ENCODE results near the gene PCSK5. TPM values are rescaled to one million over a fixed set of nuclear protein-coding genes. Genes with fewer than 3 reads are reported as not detected.
"Not testable (repeated sequence)": the region's sequence is repeated elsewhere in the genome, so short reads cannot be mapped to it uniquely, and the experiment has no call there.

PCSK5 gene
- total RNA-seq, 1 donor from 2014 or later, result 16.5 TPM

DNA sequence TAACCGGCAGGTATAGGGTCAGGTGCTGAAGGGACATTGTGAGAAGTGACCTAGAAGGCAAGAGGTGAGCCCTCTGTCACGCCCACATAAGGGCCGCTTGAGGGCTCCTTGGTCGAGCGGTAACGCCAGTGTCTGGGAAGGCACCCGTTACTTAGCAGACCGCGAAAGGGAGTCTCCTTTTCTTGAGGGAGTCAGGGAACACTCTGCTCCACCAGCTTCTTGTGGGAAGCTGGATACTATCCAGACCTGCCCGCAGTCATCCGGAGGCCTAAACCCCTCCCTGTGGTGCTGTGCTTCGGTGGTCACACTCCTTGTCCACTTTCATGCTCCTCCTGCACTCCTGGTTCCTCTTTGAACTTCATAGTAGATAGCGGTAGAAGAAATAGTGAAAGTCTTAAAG, 429.0 kb downstream of the PCSK5 start:
- DNase-seq, result not testable (repeated sequence)

DNA sequence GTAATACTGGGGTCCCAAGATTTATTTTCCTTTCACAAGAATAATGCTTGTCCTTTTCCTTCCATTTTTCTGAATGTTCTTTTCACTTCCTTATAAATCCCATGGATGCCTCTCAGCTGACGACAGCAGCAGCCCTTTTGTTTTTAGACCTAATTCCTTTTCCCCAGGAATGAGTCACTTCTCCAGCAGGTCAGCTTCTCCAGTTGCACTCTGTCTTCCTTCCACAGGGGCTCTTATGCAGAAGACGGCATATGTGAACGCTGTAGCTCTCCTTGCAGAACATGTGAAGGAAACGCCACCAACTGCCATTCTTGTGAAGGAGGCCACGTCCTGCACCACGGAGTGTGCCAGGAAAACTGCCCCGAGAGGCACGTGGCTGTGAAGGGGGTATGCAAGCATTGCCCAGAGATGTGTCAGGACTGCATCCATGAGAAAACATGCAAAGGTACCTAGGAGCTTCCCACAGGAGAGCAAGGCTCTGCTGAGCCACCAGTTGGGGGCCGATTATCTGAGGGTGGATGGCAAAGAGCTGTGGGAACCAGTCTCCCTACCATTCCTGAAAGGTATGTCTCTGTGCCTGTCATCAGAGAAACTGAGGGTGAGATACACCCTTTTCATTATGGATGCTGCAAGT, 430.8 kb downstream of the PCSK5 start:
- DNase-seq, result no peak

DNA sequence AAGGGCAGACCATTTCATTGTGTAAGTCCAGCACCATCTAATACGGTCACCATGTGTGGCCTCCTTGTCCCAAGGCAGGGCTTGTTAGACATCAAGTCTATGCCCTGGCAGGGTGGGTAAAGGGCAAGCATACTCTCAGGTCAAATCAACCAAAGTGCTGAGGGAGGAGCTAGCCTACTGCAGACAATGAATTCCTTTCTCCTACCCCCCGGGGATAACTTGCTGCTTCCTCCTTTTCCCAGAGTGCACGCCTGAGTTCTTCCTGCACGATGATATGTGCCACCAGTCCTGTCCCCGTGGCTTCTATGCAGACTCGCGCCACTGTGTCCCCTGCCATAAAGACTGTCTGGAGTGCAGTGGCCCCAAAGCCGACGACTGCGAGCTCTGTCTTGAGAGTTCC, 432.3 kb downstream of the PCSK5 start:
- no peak for DNase-seq

DNA sequence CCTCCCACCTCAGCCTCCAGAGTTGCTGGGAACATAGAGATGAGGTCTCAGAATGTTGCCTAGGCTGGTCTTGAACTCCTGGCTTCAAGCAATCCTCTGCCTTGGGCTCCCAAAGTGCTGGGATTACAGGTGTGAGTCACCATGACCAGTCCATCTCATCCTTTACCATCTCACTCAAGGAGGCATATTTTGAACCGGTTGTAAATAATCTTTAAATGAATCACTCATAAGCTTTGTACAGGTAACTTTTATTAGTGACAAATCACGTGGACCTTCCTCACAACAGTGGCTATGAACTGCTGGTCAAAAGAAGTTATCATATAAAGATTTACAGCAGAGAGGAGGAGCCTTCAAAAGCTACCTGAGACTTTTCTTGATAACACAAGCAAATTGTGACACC, 433.0 kb downstream of the PCSK5 start:
- DNase-seq, result no peak

DNA sequence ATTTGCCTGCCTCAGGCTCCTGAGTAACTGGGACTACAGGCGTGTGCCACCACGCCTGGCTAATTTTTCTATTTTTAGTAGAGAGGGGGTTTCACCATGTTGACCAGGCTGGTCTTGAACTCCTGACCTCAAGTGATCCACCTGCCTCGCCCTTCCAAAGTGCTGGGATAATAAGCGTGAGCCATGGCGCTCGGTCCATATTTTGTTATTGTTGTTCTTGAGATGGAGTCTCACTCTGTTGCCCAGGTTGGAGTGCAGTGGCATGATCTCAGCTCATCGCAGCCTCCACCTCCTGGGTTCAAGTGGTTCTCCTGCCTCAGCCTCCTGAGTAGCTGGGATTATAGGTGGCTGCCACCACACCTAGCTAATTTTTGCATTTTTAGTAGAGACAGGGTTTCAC, 433.6 kb downstream of the PCSK5 start:
- DNase-seq, result not testable (repeated sequence)

DNA sequence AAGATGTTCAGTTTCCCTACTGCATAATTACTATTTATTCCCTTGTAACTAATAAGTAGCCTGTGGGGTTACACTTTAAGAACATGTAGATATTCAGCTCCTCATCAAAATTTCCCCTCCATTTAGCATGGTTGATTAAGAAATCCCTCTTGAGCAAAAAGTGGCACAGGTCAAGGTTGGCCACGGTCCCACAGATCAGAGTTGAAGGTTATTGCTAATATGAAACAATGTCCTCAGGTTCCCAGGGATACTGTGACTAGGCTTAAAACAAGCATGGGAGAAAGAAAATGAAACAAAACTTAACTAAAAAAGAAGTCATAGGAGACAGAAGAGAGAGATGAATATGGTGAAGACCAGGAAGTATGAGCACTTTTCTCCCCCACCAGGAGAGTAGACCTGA, 439.6 kb downstream of the PCSK5 start:
- no peak for DNase-seq

DNA sequence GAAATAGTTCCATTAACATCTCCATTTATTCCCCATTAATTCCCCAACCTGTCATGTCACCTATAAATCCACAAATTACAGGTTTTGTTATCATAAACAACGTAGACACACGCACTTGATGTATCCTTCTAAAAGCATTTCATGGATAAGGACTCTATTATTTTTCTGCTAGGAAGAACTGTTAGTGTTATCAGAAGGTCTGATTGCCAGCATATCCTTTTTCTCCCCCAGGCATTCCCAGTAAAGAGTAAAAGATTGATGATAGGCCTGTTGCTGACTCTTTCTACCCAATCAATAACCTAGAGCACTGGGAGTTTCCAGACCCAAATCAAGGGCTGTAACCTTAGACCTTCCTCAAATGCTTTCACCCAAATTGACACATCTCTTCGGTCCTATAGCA, 442.9 kb downstream of the PCSK5 start:
- no peak for DNase-seq

DNA sequence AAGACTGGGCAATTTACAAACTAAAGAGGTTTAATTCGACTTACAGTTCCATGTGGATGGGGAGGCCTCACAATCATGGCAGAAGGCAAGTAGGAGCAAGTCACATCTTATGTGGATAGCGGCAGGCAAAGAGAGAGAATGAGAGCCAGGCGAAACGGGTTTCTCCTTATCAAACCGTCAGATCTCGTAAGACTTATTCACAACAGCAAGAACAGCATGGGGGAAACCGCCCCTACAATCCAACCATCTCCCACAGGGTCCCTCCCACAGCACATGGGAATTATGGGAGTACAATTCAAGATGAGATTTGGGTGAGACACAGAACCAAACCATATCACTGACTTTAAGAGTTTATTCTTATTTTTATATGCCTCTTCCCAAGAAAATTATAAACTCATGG, 443.5 kb downstream of the PCSK5 start:
- DNase-seq, result no peak

DNA sequence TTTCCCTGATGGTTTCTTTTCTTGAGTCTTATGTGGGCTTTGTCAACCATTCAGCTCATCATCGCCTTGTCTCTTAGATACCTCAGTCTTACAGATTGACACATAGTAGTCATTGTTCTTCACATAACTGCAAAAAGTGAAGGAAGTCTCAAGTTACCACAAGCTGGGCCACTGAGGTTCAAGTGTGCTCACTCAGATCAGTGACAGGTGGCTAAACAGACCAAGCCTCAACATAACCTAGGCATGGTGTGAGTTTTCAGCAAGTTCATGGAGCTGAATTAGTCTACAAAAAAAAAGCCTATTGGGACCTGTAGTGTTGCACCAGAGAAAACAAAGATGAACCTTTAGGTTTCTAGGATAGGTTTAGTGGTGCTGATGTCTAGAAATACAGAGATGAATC, 445.6 kb downstream of the PCSK5 start:
- no peak for DNase-seq

DNA sequence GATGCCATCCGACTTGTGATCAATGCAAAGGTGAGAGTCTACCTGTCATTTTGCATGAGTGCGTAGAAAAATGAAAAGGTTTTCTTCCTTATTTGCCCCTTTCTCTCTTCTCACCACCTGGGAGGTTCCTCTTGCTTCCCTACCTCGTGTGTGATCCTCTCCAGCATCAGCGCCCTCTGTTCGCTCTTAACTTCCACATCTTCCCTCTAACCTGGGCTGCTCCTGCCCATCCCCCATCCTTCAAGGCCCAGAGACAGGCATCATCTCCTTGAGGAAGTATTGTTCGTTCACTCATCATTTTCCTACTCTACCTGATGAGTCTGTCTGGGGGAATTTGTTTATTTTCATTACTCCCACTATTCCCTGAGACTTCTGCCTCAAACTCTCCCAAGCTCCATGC, 447.9 kb downstream of the PCSK5 start:
- DNase-seq, result no peak

DNA sequence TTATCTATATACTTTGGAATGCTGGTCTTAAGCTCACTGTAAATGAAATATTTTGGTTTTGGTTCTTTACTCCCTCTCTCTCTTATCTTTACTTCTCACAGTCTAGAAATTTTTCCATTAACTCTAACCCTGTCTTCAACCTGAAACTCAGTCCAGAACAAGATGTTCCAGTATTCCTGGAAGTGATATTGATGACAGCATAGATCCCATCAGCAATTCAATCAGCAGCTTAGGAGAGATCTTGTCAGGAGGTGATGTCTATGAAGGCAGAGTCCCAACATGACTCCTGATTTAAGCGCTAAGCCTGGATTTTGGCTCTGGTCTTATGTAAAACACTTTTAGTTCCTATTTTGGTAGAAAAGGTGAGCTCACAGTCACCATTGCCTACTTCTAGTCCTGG, 451.1 kb downstream of the PCSK5 start:
- DNase-seq, result no peak

DNA sequence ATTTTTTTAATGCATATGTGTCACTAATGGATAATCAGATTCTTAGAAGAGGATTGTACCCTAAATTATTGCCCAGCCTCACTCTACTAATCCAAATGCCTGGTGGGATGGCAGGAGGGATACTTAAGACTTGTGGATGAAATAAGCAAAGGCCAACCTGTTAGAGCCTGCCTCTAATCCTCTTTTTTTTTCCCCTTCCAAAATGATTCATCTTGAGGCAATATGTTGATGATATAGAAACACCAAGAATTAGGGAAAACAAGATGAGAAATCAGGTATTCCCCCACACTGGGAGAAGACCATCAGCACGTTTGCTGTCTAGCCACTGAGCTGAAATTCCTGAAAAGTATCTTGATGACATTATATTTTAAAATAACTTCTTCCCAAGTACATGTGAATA, 451.7 kb downstream of the PCSK5 start:
- DNase-seq, result no peak

DNA sequence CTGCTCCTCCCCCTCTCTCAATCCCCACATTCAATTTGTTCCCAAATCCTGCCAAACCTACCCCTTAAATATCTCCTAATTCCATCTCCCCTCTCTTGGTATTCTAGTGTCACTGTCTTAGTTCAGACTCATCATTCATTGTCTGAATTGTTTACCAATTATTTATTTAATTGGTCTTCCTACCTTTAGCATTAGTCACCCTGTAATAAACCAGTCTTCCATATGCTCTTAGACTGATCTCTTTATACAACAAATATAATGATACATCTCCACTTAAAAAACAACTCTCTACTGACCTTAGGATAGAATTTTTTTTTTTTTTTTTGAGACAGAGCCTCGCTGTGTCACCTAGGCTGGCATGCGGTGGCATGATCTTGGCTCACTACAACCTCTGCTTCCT, 452.4 kb downstream of the PCSK5 start:
- DNase-seq, result no peak

DNA sequence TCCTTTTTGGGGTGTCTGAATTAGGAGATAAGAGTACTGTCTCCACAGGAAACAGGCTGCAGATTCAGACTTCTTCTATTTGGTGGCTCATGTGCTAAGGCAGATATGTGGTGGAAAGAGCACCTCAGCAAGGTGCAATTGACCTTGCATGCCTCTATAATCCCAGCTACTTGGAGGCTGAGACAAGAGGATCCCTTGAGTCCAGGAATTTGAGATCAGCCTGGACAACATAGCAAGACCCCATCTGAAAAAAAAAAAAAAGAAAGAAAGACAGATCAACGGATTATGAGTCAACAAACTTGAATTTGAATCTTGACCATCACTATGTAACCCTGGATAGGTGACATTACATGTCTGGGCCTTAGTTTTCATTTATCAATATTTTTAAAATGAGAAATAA, 459.4 kb downstream of the PCSK5 start:
- no peak for DNase-seq

DNA sequence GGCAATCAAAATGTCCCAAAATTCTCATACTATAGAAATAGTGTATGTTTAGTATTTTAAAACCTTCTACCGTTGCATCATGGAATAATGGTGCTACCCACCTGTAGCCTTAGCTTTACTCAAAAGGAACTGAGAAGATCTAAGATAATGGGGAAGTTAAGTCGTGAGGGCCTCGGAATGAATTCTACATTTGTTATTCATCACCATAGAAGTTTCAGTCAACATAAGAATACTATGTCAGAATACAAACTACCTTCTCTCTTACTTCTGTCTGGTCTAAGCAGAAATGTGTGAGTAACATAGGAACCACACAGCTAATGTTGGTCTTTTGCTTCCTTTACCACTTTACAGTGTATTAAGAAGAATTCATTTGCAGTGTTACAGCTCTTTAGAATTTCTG, 460.5 kb downstream of the PCSK5 start:
- no peak for DNase-seq

DNA sequence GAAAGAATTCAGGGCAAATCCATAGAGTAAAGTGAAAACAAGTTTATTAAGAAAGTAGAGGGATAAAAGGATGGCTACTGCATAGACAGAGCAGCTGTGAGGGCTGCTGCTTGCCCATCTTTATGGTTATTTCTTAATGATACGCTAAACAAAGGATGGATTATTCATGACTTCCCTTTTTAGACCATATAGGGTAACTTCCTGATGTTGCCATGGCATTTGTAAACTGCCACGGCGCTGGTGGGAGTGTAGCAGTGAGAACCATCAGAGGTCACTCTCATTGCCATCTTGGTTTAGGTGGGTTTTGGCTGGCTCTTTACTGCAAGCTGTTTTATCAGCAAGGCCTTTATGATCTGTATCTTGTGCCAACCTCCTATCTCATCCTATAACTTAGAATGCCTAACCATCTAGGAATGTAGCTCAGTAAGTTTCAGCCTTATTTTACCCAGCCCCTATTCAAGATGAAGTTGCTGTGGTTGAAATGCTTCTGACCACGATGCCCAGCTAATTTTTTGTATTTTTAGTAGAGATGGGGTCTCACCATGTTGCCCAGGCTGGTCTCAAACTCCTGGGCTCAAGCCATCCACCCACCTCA, 461.6 kb downstream of the PCSK5 start:
- DNase-seq, result no peak

DNA sequence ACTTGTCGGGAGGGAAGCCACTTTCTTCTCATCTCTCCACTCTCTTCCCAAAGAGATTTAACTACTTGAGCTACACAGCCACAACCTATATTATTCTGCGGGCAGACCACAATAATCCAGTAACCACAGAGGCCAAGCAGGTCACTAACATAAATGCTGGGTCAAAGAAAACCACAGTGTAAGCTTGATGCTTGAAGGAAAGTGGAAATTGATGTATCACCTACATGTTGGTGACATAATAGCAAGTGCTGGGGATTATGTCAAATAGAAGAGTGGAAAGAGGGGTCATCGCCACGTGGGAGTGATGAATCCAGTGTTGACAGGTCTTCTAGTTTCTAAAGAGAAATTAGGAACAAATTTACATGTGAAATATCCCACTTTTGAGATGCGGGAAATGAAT, 462.8 kb downstream of the PCSK5 start:
- no peak for DNase-seq

DNA sequence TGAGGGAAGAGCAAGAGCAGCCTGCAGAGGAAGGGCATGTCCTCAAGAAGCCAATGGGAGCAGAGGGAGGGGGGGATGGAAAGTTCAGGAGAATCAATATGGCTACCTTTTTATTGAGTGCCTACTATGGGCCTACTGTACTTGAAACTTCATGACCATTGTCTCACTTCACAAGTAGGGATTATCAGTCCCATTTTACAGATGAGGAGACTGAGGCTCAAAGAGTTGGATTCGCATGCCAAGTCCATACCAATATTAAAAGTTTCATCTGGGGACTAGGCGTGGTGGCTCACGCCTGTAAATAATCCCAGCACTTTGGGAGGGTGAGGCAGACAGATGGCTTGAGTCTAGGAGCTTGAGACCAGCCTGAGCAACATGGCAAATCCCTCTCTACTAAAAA, 463.7 kb downstream of the PCSK5 start:
- DNase-seq, result no peak

DNA sequence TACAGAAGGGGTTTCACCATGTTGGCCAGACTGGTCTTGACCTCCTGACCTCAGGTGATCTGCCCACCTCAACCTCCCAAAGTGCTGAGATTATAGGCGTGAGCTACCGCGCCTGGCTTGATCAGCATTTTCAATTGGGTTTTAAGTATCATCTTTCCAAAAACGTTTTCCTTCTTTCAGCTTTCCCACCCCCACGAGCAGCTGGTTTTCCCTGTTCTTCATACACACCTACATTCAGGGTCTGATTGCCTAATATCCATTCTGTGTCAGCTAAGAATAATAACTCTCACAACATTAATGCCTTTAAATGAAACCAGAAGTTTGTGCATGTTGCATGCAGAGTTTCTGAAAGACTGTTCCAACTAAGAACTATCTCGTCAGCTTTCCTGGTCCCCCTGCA, 465.4 kb downstream of the PCSK5 start:
- no peak for DNase-seq

DNA sequence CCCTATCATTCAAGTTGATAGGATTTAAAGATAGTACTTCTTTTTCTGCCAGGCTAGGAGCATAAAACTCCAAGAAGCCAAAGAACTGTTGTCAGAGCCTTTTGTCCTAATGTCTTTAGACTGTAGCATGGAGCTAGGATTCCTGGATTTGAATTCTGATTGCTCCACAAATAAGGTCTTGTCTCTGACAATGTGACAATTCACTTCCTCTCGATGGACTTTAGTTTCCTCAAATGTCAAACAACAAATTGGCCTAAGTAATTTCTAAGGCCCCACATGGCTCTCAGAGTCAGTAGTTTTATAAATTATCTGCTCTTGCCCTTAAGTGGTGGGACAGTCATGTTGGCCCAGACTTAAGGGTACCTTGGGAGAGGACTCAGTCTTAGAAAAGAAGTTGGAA, 467.1 kb downstream of the PCSK5 start:
- DNase-seq, result no peak

DNA sequence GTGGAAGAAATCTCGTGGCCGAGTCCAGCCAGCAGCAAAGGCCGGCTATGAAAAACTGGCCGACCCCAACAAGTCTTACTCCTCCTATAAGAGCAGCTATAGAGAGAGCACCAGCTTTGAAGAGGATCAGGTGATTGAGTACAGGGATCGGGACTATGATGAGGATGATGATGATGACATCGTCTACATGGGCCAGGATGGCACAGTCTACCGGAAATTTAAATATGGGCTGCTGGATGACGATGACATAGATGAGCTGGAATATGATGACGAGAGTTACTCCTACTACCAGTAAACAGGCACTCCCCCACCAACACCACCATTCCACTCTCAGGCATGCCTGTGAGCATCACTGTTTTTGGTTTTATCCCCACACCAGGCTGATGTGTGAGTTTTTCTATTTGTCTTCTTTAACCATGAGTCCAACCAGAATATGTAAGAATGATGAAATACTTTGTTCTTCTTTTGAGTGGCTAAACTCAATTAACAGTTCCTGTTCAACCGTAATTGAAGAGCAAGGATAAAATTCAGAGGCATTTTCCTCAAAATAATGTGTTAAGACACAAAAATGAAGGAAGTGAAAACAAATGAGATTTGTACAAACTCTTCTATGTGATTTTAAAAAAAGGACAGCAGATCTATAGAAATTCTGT, 468.3 kb downstream of the PCSK5 start:
- no peak for DNase-seq

DNA sequence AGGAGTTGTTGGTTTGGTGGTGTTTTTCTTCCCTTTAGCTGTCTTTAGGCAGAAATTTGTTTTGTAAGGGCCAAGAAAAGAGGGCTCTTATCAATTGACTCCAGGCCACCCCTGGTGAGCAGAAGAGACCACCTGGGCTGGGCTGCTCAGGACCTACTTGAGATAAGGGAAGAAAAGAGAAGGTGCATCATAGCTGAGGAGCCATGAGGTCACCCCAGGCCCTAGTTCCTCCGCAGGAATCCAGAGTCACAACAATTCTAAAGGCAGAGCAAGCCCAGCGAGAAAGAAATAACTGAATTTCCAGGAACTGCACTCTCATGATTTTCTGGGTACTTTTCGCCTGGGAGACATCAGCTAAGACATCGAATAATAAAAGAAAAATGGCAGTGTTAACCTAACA, 468.9 kb downstream of the PCSK5 start:
- DNase-seq, result no peak

DNA sequence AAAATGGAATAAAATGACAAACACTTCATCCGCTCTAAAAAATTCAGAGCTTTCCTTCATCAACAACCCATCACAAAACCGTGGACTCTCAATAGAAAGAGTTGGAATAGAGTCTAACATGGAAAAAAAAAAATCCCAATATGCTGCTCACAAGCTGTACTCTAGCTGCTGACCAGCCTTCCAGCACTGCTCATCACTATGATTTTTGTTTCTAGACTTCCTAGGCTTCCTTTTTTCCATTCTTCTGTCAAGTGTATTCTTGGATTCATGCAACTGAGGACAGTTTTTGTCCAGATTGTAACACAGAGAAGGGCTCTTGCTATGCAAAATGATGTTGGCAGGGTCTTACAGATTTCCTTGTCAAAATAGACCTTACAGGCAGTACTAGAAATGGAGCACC, 469.3 kb downstream of the PCSK5 start:
- DNase-seq, result no peak

DNA sequence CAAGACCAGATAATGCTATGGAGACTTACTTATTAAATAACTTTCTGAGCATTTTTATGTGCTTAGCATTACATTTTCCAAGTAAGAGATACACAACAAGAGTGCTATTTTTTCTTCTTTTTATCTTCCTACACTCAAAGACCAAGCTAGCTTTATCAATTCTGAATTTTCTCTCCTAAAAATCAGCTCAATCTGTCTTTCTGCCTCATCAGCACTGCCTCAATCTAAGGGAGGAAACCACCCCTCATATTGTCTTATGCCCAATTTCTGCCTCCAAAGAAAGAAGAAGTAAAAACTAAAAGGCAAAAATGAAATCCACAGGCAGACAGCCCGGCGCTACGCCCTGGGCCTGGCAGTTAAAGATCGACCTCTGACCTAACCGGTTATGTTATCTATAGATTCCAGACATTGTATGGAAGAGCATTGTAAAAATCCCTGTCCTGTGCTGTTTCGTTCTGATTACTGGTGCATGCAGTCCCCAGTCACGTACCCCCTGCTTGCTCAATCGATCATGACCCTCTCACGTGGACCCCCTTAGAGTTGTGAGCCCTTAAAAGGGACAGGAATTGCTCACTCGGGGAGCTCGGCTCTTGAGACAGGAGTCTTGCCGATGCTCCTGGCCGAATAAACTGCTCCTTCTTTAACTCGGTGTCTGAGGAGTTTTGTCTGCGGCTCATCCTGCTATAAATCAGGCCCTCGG, 472.0 kb downstream of the PCSK5 start:
- DNase-seq, result not testable (repeated sequence)

Measured in occipital lobe (tissue), 2 donors.